ENCODE measurements around the gene SLC15A4. TPM values are rescaled to one million over a fixed set of nuclear protein-coding genes. Genes with fewer than 3 reads are reported as not detected.

The SLC15A4 gene
- total and polyA plus RNA-seq, 2 of the 4 experiments (the other 2 are of a cell fraction): 15.4 to 21.9 TPM

GRCh38 chr12:128772249-128772648 lies 51.5 kb downstream of the SLC15A4 start:
- POLR2A ChIA-PET (ENCODE audit: unreplicated experiment): no interaction called here
- no peak overlapping the region for H3K23ac ChIP-seq (ENCODE audit: low read depth, low read length)

More at GRCh38 chr12:128772249-128772648, 51.5 kb downstream of the SLC15A4 start:
- no peak overlapping the region for H3K4me3 ChIP-seq (ENCODE audit: insufficient read depth, low read depth, low read length)
- no peaks in the 10 kb centered on the region for H3K4me1 ChIP-seq (ENCODE audit: control insufficient read depth, insufficient read depth, low read length)
- H2BK120ac ChIP-seq (ENCODE audit: low read depth, low read length): no peak overlapping the region
- DNase-seq: no peak
- no peaks in the 10 kb centered on the region; the same call in 1 of the 2 replicates for H3K9me3 ChIP-seq (ENCODE audit: control insufficient read depth, insufficient read depth, low read length)
- dilution Hi-C loops (cut with HindIII; ENCODE audit: low sequenced_read_pairs, unreplicated experiment) (no loop called here), intact Hi-C loops (cut with micrococcal nuclease) (no loop called here), in situ Hi-C loops (cut with MboI; ENCODE audit: low sequenced_read_pairs) (no loop called here)
- H2AK5ac ChIP-seq (ENCODE audit: low read depth, low read length): no peak overlapping the region
- ATAC-seq (ENCODE audit: low read depth): no peak
- BruUV-seq (replicated peaks): no TSS peak
- H4K20me1 ChIP-seq (ENCODE audit: insufficient read depth, low read length): no peaks in the 10 kb centered on the region
- H3K4ac ChIP-seq (ENCODE audit: low read depth, low read length): no peak overlapping the region
- no peaks in the 10 kb centered on the region for H3K79me1 ChIP-seq (ENCODE audit: low read depth in 1 of 2, low read length in 2 of 2)
- CTCF ChIA-PET: interaction anchor here (2.5 kb wide), 1 partner anchor 9 kb away, joined by 10 read pairs; no protein-coding TSS in a partner anchor
- no peak overlapping the region for H3K14ac ChIP-seq (replicated peaks; ENCODE audit: low read depth, low read length)
- no peak overlapping the region for H2BK15ac ChIP-seq (ENCODE audit: low read depth, low read length)
- H3K27ac ChIP-seq (ENCODE audit: insufficient read depth, low read length): no peak overlapping the region
- no peak overlapping the region for H2BK20ac ChIP-seq (ENCODE audit: low read depth, low read length)
- H4K8ac ChIP-seq (ENCODE audit: low read depth in 2 of 2, low read length in 2 of 2): no peak overlapping the region
- no peak overlapping the region for H4K5ac ChIP-seq (ENCODE audit: low read depth, low read length)
- no peak overlapping the region for H4K91ac ChIP-seq (ENCODE audit: insufficient read depth, low read depth, low read length)
- H3K9ac ChIP-seq (ENCODE audit: low read depth, low read length): no peak overlapping the region
- H3K4me2 ChIP-seq (ENCODE audit: low read depth, low read length): no peak overlapping the region
- H3K9me1 ChIP-seq (ENCODE audit: insufficient read depth, low read length): no peaks in the 10 kb centered on the region
- H2AFZ ChIP-seq (replicated peaks; ENCODE audit: low read length, poor library complexity): no peak overlapping the region
- WGBS, 2 experiments (ENCODE audit: extremely low coverage in 2 of 2, insufficient read length in 1 of 2): 60% methylated on average over 1 of the region's 10 CpGs; no CpG with 5 or more reads in 1 of the 2 experiments
- no peak overlapping the region for H3K56ac ChIP-seq (ENCODE audit: extremely low read depth, insufficient read depth, low read length)
- H3K36me3 ChIP-seq (ENCODE audit: control insufficient read depth, insufficient read depth, low read length): no peaks in the 10 kb centered on the region
- no peak overlapping the region for H3K18ac ChIP-seq (ENCODE audit: low read depth, low read length)
- TF ChIP-seq RFX5 (IDR thresholded peaks at IDR 0.05; ENCODE audit: low read depth, low read length): no peak
- TF ChIP-seq BHLHE40 (IDR thresholded peaks at IDR 0.05; ENCODE audit: low read depth, low read length): no peak
- TF ChIP-seq RAD21 (IDR thresholded peaks at IDR 0.05; ENCODE audit: low read length): no peak
- TF ChIP-seq CHD1 (IDR thresholded peaks at IDR 0.05; ENCODE audit: low read depth, low read length): no peak
- no peak overlapping the region for H2BK5ac ChIP-seq (ENCODE audit: low read depth, low read length, poor library complexity, severe bottlenecking)
- no peaks in the 10 kb centered on the region for H3K27me3 ChIP-seq (ENCODE audit: control insufficient read depth, insufficient read depth, low read length)
- no peak overlapping the region for H2AK9ac ChIP-seq (replicated peaks; ENCODE audit: low read depth, low read length, poor library complexity)

Data from IMR-90 (cell line).